SK-MEL-5 (cell line): ENCODE data around the gene PRKG1. TPM values are rescaled to one million over a fixed set of nuclear protein-coding genes. Genes with fewer than 3 reads are reported as not detected.

ENCODE experiments used
- DNase-seq: peaks from one replicate; pipeline ENCODE4 v3.0.0-alpha.2; 2016; ENCODE audit warnings: low read depth, low spot score
- in situ Hi-C: cut with HindIII; loops from 2 replicates; pipeline ENCODE4 v1.10.0; 2016; ENCODE audit warnings: low sequenced_read_pairs, high pct_unique_total_duplicates, low pct_unique_long_range_greater_than_20kb
- total RNA-seq: library from RNA; depleted of rRNA; stranded (reverse); fragments of >200 nt; shearing (Covaris generic); gene quantifications from 2 replicates; pipeline ENCODE4 v1.2.3, GENCODE V29; 2014

Gene PRKG1
- total RNA-seq, 1 experiment from 2014 or later, result 4.6 TPM

- in situ Hi-C loops, result no loop called here
- peak; percentile 16 for DNase-seq
Measured at GRCh38 chr10:51073453-51074237, 642 bp upstream of the PRKG1 start.

GRCh38 chr10:51075043-51075872 is 971 bp downstream of the PRKG1 start:
- in situ Hi-C loops, result no loop called here
- no peak for DNase-seq

GRCh38 chr10:51075873-51076229 is 1.6 kb downstream of the PRKG1 start:
- DNase-seq, result no peak
- in situ Hi-C loops, result no loop called here

DNA sequence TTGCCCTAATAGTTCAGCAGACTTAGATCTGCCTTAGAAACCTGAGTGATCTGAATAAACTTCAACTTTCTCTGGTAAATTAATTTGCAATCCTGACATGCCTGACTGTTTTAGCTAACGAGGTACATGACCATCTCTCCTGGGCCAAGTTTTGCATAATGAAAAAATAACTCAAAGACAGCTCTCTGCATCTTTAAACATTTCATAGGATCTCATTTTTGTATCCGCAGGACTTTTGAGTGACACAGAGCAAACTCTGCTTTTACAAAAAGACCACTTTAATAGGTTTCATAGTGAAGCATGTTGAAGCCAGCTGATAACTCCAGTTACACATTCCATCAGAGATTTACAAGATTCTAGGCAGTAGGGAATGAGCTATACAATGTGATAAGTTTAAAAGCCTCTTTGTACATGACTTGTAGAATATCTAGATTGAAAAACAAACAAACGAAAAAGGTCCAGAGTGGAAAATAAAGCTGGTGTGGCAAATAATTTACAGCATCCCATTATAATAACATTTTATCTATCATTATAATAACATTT is 2.1 kb downstream of the PRKG1 start:
- in situ Hi-C loops, result no loop called here

GRCh38 chr10:51077074-51077473 is 2.8 kb downstream of the PRKG1 start:
- DNase-seq, result no peak
- in situ Hi-C loops, result no loop called here

More for the DNA sequence above, 2.1 kb downstream of the PRKG1 start:
- DNase-seq, result no peak

DNA sequence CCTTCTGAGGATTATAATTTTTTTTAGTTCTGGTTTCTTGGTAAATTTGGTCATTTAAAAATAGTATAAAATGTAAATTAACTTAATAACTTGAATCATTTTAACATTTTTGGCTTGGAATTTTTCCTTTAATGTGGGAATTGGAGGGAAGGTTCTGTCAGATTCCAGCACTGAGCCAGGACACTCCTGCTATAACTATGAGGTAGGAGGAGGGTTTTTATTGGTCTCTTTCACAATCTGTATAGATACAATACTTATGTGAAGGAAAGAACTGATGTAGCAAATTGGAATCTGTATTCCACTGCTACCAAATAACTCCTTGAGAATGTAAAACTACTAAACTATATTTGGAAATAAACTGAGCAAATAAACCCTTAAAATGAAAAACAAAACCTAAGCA is 3.2 kb downstream of the PRKG1 start:
- in situ Hi-C loops, result no loop called here
- DNase-seq, result no peak

DNA sequence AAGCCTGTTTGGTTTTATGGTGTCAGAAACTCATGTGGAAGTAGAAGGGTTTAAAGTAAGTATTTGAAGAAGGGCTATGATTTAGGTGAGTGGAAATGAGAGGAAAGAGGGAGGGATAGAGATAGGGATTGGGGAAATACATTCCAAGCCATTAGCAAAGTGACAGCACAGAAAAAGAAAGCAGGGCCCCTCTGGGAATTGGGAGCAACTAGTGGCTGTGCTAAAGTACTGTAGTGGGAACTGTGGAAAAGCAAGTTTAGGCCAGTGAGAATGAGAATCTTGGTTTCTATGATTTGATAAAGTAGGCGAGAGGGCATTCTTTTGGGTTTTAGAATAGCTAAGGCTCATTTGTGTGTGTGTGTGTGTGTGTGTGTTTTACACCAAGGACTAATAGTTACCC is 5.0 kb downstream of the PRKG1 start:
- DNase-seq, result no peak
- in situ Hi-C loops, result no loop called here

DNA sequence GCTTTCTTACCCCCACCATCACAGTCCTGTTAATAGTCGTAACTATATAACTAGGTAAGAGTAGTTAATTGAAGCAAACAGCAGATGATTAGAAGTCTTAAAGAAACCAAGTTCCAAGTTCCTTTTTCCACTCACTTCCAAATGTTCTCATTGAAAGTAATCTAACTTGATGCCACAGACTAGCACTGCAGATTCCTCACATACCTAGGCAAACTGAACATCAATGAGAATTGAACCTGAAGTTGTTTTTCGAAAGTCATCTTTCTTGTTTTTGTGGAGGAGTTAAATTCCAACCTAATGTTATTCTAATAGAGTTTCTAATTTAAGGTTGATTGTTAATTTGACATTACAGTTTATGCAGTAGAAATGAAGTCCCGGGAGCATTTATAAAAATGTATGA is 5.5 kb downstream of the PRKG1 start:
- DNase-seq, result no peak
- in situ Hi-C loops, result no loop called here

DNA sequence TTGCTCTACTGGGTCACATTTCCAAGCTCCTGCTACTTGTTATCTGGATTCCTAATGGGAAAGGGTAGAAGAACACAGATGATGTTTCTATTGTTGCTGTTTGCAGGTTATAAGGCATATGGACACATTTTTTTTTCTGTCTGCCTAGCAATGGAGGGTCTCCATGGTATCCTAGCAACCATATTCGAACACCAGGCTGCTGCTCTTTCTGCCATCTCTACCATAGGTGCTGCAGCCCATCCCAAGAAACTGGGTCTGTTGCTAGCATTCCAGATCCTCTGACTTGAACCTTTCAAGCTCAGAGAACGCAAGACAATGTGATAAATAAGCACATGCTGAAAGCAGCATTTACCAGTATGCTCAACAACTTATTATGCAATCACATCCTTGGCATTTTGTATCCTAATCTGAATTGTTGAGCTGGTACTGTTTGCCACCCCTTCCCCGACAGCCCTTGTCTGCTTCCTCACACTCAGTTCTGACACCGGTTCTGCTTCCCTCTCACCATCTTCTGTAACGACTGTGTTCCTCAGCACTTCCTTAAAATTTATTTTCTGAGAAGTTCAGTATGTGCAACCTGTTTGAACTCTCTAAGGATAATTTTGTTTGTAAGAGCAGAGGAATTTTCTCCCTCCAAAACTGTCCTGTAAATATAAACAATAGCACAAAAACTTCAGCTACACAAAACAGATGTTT is 6.2 kb downstream of the PRKG1 start:
- no peak for DNase-seq
- in situ Hi-C loops, result no loop called here

- DNase-seq, result no peak
- in situ Hi-C loops, result no loop called here
Measured at GRCh38 chr10:51082857-51083256, 8.6 kb downstream of the PRKG1 start.

- in situ Hi-C loops, result no loop called here
- no peak for DNase-seq
Measured at GRCh38 chr10:51083356-51083853, 9.1 kb downstream of the PRKG1 start.

DNA sequence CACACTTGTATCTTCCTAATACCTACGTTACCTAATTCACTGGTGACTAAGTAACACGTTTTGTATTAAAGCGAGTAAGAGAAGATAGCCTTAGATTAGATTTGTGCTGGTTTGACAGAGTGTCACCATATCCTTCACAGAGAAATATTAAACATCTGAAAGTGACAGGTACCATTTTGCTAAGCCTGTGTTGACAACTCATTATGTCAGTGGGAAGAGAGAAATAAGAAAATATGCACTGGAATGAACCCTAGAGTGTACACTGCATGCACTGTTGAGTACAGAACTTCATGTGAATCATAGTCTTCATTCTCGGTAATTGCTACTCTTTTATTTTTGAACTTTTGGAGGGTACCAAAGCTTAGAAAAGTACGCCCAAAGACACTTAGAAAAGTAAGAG is 10.9 kb downstream of the PRKG1 start:
- no peak for DNase-seq
- in situ Hi-C loops, result no loop called here

DNA sequence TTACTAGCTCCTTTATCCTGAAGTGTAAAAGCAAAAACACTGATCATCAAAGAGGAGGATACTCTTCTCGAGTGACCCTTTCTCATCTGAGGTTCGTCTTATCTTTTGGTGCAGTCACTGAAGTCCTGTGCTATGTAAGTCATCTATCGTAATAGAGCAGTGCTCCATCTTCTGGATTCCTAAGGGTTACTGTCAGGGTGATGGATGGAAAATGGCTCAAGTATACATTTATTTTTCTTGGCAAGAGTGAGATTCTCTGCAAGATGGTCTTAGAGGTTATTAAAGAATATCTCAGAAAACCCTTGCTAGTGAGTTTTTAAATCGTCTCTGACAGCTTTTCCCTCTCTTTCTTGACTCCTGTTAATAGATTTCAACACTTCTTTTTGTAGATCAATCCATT is 12.4 kb downstream of the PRKG1 start:
- DNase-seq, result no peak
- in situ Hi-C loops, result no loop called here

GRCh38 chr10:51087114-51087513 is 12.8 kb downstream of the PRKG1 start:
- in situ Hi-C loops, result no loop called here
- no peak for DNase-seq

DNA sequence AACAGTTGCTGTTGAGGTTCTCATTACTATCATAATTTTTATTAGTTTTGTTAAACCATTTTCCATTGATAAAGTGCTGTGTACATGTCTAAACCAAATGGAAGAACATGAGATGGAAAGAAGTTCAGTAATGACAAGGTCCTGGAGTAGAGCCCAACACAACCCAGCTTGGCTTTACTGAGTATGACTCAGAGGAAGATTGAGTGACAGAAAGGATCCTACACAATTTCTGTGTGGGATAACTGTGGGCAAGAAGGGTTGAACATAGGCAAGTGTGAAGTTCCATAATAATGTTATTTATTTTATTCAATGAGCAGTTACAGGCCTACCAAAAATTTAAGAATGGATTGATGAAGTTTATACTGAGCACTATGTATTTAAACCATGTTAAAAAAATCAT is 15.9 kb downstream of the PRKG1 start:
- no peak for DNase-seq
- in situ Hi-C loops, result no loop called here

GRCh38 chr10:51092402-51092801 is 18.1 kb downstream of the PRKG1 start:
- no peak for DNase-seq
- in situ Hi-C loops, result no loop called here

DNA sequence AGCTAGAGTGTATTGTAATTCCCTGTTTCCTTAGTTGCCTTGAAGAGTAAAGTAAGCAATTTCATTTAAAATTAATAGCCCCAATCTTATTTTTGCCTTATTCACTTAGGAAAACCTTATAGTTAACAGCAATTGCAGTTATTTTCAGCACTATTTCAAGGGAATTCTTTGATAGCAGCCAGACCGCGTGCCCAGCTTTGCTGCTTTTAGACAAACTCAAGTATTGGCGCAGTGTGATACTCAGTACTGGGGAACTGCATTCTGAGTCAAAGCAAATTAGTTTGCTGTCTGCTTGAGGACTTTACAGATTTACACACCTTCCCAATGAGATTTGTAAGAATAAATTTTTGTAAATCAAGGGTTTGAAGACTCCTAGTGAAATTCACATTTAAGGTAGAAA is 21.2 kb downstream of the PRKG1 start:
- DNase-seq, result no peak
- in situ Hi-C loops, result no loop called here

DNA sequence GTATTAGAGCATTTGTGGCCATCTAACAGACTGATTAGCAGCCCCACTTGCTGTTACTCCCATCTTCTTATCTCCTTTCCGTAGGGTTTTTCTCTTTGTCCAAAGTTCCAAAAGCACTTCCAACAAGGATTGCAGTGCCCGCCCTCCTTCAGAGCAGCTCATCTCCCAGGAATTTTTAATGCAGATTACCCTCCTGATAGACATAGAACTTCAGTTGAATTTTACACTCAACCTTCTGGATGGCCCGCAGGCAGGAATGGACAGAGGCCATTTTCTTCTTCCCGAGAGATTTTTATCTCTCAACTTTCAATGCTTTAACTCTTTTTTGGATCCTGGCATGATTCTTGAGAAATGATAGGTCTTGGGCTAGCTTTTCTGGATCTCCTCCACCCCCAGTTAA is 23.3 kb downstream of the PRKG1 start:
- DNase-seq, result no peak
- in situ Hi-C loops, result no loop called here
